T follicular helper cell (primary cell): ENCODE data around the gene SGMS1.

ENCODE experiments used
- DNase-seq: peaks from one replicate; pipeline ENCODE4 v3.0.0-alpha.2; 2020; ENCODE audit warnings: low read depth

The SGMS1 gene

DNA sequence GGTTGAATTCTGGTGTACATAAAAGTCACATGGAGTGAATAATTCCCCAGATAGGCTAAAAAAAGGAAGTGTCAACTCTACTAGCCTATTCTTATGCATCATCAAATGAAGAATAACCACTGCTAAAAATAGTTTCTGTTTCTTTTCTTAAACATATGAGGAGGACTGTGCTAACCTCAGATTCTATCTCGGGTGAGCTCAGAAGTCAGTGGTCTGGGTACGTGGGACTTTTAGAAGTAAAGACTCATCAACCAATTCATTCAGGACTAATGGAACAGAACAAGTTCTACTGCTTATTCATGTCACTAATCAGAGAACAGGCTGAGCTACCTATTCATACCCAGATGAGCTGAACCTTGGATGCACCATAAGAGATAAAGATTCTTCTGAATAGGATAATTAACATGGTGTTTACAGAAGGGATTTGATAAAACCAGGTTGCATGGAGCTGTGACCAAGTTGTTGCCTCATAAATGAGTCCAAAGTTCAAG, 362.9 kb downstream of the SGMS1 start:
- DNase-seq, result no peak
